Stomach smooth muscle (tissue), 2 donors: ENCODE data around the gene ATP6V1G3.

Source experiments
- H3K27ac ChIP-seq: one replicate; pipeline ENCODE4 v1.7.0; 2013; ENCODE audit warnings: mild to moderate bottlenecking, low read length, inconsistent platforms
- H3K27me3 ChIP-seq, 2 donors: one replicate each; pipeline ENCODE4 v1.7.0; 2013; ENCODE audit warnings: low read length in 2 of 2; ENCODE audit not compliant: insufficient read depth in 2 of 2, control insufficient read depth in 1 of 2
- H3K36me3 ChIP-seq, 2 donors: one replicate each; pipeline ENCODE4 v1.7.0; 2013; ENCODE audit warnings: low read length in 2 of 2; ENCODE audit not compliant: control insufficient read depth in 2 of 2, insufficient read depth in 2 of 2
- H3K4me1 ChIP-seq: one replicate; pipeline ENCODE4 v1.7.0; 2013; ENCODE audit warnings: low read length; ENCODE audit not compliant: control insufficient read depth, insufficient read depth
- H3K4me3 ChIP-seq, 2 donors: one replicate each; pipeline ENCODE4 v1.7.0; 2013; ENCODE audit warnings: low read length in 2 of 2
- H3K9ac ChIP-seq, 2 donors: one replicate each; pipeline ENCODE4 v1.7.0; 2013; ENCODE audit warnings: low read length in 2 of 2, mild to moderate bottlenecking in 1 of 2
- H3K9me3 ChIP-seq, 2 donors: one replicate each; pipeline ENCODE4 v1.7.0; 2013; ENCODE audit warnings: low read length in 2 of 2; ENCODE audit not compliant: control insufficient read depth in 2 of 2
- donor health status: healthy.
- donor health status: Pancreatic carcinoma.

Gene ATP6V1G3

GRCh38 chr1:198560161-198560560, 19.7 kb upstream of the ATP6V1G3 start:
- Histone ChIP-seq H3K27me3 (no peaks in the 10 kb centered on the region), H3K27ac (no peak overlapping the region), H3K9ac (no peak overlapping the region), H3K9me3 (no peaks in the 10 kb centered on the region), H3K4me1 (no peaks in the 10 kb centered on the region), H3K4me3 (no peak overlapping the region), H3K36me3 (no peaks in the 10 kb centered on the region)

DNA sequence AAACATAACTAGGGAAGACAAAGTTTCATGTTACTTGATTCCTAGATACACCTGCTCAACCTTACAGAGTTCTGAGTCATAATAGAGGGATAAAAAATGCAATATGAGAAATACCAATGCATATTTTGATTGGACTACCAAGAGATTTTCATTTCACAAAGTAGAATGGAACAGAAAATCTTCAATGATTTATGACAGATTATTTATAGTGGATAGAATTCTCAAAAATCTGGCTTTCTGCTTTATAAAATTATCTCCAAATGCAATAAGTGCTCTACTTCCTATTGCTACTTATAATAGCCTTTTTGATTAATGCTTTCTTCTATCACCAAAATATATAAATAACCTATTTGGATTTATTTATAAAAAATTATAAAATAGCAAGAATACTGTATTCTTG, 18.9 kb upstream of the ATP6V1G3 start:
- H3K4me3 ChIP-seq: no peak overlapping the region
- no peak overlapping the region for H3K9ac ChIP-seq
- H3K36me3 ChIP-seq: no peaks in the 10 kb centered on the region
- no peaks in the 10 kb centered on the region for H3K9me3 ChIP-seq
- H3K4me1 ChIP-seq: no peaks in the 10 kb centered on the region
- H3K27ac ChIP-seq: no peak overlapping the region
- H3K27me3 ChIP-seq: no peaks in the 10 kb centered on the region

- Histone ChIP-seq H3K27ac (no peak overlapping the region), H3K9ac (no peak overlapping the region), H3K4me1 (no peaks in the 10 kb centered on the region), H3K36me3 (no peaks in the 10 kb centered on the region), H3K27me3 (no peaks in the 10 kb centered on the region), H3K4me3 (no peak overlapping the region), H3K9me3 (no peaks in the 10 kb centered on the region)
Measured at GRCh38 chr1:198558402-198558801, 17.9 kb upstream of the ATP6V1G3 start.

- no peak overlapping the region for H3K4me3 ChIP-seq
- H3K27ac ChIP-seq: no peak overlapping the region
- H3K36me3 ChIP-seq: no peaks in the 10 kb centered on the region
- no peaks in the 10 kb centered on the region for H3K27me3 ChIP-seq
- H3K4me1 ChIP-seq: no peaks in the 10 kb centered on the region
- no peak overlapping the region for H3K9ac ChIP-seq
- H3K9me3 ChIP-seq: no peaks in the 10 kb centered on the region
Measured at GRCh38 chr1:198556971-198557370, 16.5 kb upstream of the ATP6V1G3 start.

DNA sequence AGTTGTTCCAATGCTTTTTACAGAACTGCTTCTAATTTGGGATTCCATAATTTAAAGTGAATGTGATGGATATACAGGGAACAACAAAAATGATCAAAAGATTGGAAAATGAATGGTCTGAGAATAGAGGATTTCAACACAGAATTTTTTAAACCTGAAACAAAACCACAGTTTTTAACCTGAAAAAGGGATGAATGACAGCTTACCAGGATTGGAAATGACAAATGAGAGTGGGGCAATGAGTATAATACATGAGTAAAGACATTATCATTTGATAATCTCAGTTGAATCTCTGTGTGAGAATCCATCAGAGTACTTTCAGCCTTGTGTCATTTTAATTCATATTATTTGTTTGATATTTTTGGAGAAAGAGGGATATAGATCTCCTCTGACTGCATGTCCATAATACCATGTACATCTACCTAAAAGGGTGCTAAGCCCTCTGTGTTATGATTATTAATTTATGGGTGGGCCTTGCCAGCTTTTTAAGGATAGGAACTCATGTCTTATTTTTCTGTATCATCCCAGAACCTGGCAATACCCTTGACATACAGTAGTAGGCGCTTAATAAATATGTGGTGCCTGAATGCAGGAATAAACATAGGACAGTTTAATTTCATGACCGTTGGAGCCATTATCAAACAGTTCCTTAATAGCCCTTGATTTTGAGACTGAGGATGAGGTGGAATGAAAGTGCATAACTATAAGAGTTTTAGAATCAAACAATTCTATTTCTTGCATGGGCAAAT, 12.4 kb upstream of the ATP6V1G3 start:
- Histone ChIP-seq H3K9me3 (no peaks in the 10 kb centered on the region), H3K9ac (no peak overlapping the region), H3K4me3 (no peak overlapping the region), H3K4me1 (no peaks in the 10 kb centered on the region), H3K36me3 (no peaks in the 10 kb centered on the region), H3K27ac (no peak overlapping the region), H3K27me3 (no peaks in the 10 kb centered on the region)

- H3K4me3 ChIP-seq: no peak overlapping the region
- H3K27ac ChIP-seq: no peak overlapping the region
- H3K9ac ChIP-seq: no peak overlapping the region
- H3K36me3 ChIP-seq: no peaks in the 10 kb centered on the region
- H3K9me3 ChIP-seq: no peaks in the 10 kb centered on the region
- no peaks in the 10 kb centered on the region for H3K4me1 ChIP-seq
- no peaks in the 10 kb centered on the region for H3K27me3 ChIP-seq
Measured at GRCh38 chr1:198550941-198551524, 10.6 kb upstream of the ATP6V1G3 start.

GRCh38 chr1:198549866-198550265, 9.4 kb upstream of the ATP6V1G3 start:
- Histone ChIP-seq H3K4me3 (no peak overlapping the region), H3K27ac (no peak overlapping the region), H3K36me3 (no peaks in the 10 kb centered on the region), H3K4me1 (no peaks in the 10 kb centered on the region), H3K9ac (no peak overlapping the region), H3K27me3 (no peaks in the 10 kb centered on the region), H3K9me3 (peaks cover 0 to 3% of the 10 kb centered on the region in 2 donors)

- Histone ChIP-seq H3K4me3 (no peak overlapping the region), H3K36me3 (no peaks in the 10 kb centered on the region), H3K4me1 (no peaks in the 10 kb centered on the region), H3K27ac (no peak overlapping the region), H3K9ac (no peak overlapping the region), H3K27me3 (no peaks in the 10 kb centered on the region), H3K9me3 (peaks cover 0 to 3% of the 10 kb centered on the region in 2 donors)
Measured at GRCh38 chr1:198548890-198549289, 8.4 kb upstream of the ATP6V1G3 start.

- Histone ChIP-seq H3K27ac (no peak overlapping the region), H3K9ac (no peak overlapping the region), H3K36me3 (no peaks in the 10 kb centered on the region), H3K27me3 (no peaks in the 10 kb centered on the region), H3K4me1 (no peaks in the 10 kb centered on the region), H3K9me3 (peaks cover 0 to 3% of the 10 kb centered on the region in 2 donors), H3K4me3 (no peak overlapping the region)
Measured at GRCh38 chr1:198545156-198545555, 4.7 kb upstream of the ATP6V1G3 start.

DNA sequence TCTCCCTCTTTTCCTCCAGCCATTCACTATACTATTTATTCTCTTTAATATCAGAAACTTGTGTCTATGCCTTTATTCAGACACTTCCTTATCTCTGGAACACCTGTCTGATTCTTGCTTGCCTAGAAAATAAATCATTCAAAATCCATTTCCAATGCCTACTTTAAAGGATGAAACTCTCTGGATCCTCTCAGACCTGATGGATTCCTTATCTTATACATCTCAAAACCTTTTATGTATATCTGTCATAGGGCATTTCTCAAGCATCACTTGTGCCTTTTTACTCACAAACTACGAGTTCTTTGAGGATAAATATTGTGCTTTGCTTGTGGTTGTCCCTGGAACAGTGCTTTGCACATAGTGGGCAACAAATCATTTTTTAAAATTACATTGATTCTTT, 3.8 kb upstream of the ATP6V1G3 start:
- H3K4me3 ChIP-seq: no peak overlapping the region
- H3K9me3 ChIP-seq: peaks cover 0 to 3% of the 10 kb centered on the region in 2 donors
- H3K36me3 ChIP-seq: no peaks in the 10 kb centered on the region
- no peaks in the 10 kb centered on the region for H3K27me3 ChIP-seq
- H3K9ac ChIP-seq: no peak overlapping the region
- no peaks in the 10 kb centered on the region for H3K4me1 ChIP-seq
- H3K27ac ChIP-seq: no peak overlapping the region

GRCh38 chr1:198543670-198544260, 3.3 kb upstream of the ATP6V1G3 start:
- Histone ChIP-seq H3K27me3 (no peaks in the 10 kb centered on the region), H3K4me3 (no peak overlapping the region), H3K9me3 (peaks cover 0 to 3% of the 10 kb centered on the region in 2 donors), H3K4me1 (no peaks in the 10 kb centered on the region), H3K27ac (no peak overlapping the region), H3K9ac (no peak overlapping the region), H3K36me3 (no peaks in the 10 kb centered on the region)
